Loucy (cell line): ENCODE results near the gene IRF6.

ENCODE experiments used
- H2AFZ ChIP-seq: fragments of 200-600 bp; sonication (generic); 2 replicates; pipeline ENCODE4 v1.6.0; 2016; ENCODE audit warnings: antibody characterized with exemption, mild to moderate bottlenecking, low read length, moderate library complexity
- H3F3A ChIP-seq: fragments of 200-600 bp; 2 replicates; pipeline ENCODE4 v1.6.0; 2016; ENCODE audit warnings: antibody characterized with exemption, low read depth, mild to moderate bottlenecking
- H3K27me3 ChIP-seq: fragments of 200-600 bp; sonication (generic); 2 replicates; pipeline ENCODE4 v1.6.1; 2014; ENCODE audit warnings: low read length, mild to moderate bottlenecking; ENCODE audit not compliant: insufficient read depth, poor library complexity, severe bottlenecking
- H3K36me3 ChIP-seq: fragments of 200-600 bp; sonication (generic); 2 replicates; pipeline ENCODE4 v1.6.1; 2016; ENCODE audit warnings: low read length; ENCODE audit not compliant: insufficient read depth
- H3K4me1 ChIP-seq: fragments of 200-600 bp; sonication (generic); 2 replicates; pipeline ENCODE4 v1.5.1; 2014; ENCODE audit warnings: low read length, mild to moderate bottlenecking; ENCODE audit not compliant: insufficient read depth, poor library complexity, severe bottlenecking
- H3K4me2 ChIP-seq: fragments of 200-600 bp; sonication (generic); 2 replicates; pipeline ENCODE4 v1.6.0; 2014; ENCODE audit warnings: antibody characterized with exemption, low read length, low read depth, mild to moderate bottlenecking; ENCODE audit not compliant: poor library complexity, severe bottlenecking
- H3K4me3 ChIP-seq: fragments of 200-600 bp; sonication (generic); 2 replicates; pipeline ENCODE4 v1.5.1; 2014; ENCODE audit warnings: low read length, mild to moderate bottlenecking, mixed read lengths; ENCODE audit not compliant: poor library complexity, severe bottlenecking
- H3K79me2 ChIP-seq: fragments of 200-600 bp; sonication (generic); 2 replicates; pipeline ENCODE4 v1.6.1; 2014; ENCODE audit warnings: low read length; ENCODE audit not compliant: insufficient read depth
- H3K9ac ChIP-seq: fragments of 200-600 bp; sonication (generic); 2 replicates; pipeline ENCODE4 v1.6.0; 2014; ENCODE audit warnings: mild to moderate bottlenecking, low read depth, low read length, moderate library complexity; ENCODE audit not compliant: poor library complexity, severe bottlenecking
- H3K9me2 ChIP-seq: fragments of 200-600 bp; sonication (generic); replicated peaks from 2 replicates; pipeline ENCODE4 v1.6.1; 2016; ENCODE audit warnings: low read depth, low read length, mixed read lengths
- H3K9me3 ChIP-seq: fragments of 200-600 bp; sonication (generic); 2 replicates; pipeline ENCODE4 v1.6.1; 2014; ENCODE audit warnings: mild to moderate bottlenecking, antibody characterized with exemption, low read length, low read depth; ENCODE audit not compliant: insufficient read depth
- H4K20me1 ChIP-seq: fragments of 200-600 bp; sonication (generic); 2 replicates; pipeline ENCODE4 v1.6.0; 2014; ENCODE audit warnings: antibody characterized with exemption, low read length, mild to moderate bottlenecking; ENCODE audit not compliant: insufficient read depth, poor library complexity, severe bottlenecking
- EZH2phosphoT487 ChIP-seq: fragments of 200-600 bp; IDR thresholded peaks from 2 replicates; pipeline ENCODE4 v1.6.1; 2018; ENCODE audit warnings: antibody characterized with exemption, mild to moderate bottlenecking, moderate library complexity, borderline replicate concordance
- TF ChIP-seq, protein P1 (sequence below): fragments of 200-600 bp; sonication (generic); conservative IDR thresholded peaks from 2 replicates; pipeline ENCODE4 v1.5.1; 2014; ENCODE audit warnings: mild to moderate bottlenecking, antibody characterized with exemption, low read length

Gene IRF6

DNA sequence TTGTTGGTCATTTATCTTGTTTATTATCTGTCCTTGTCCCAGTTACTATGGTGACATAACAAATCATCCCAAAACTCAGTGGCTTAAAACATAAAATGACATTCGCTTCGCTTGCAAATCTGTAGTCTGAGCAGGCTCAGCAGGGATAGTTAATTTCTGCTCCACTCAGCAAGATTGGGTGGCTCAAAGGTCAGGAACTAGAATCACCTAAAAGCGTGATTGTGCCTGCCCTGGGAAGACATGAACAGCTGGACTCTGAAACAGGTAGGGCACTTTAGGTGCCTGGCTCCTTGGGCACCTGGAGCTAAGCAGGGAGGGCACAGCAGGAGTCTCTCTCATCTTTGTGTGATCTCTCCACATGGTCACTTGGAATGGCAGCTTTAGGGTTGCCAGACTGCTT lies 64.7 kb downstream of the IRF6 start:
- Histone ChIP-seq H3K4me3 (no peak overlapping the region), H3K4me1 (peaks cover 26% of the 10 kb centered on the region)
- TF ChIP-seq, protein P1, sequence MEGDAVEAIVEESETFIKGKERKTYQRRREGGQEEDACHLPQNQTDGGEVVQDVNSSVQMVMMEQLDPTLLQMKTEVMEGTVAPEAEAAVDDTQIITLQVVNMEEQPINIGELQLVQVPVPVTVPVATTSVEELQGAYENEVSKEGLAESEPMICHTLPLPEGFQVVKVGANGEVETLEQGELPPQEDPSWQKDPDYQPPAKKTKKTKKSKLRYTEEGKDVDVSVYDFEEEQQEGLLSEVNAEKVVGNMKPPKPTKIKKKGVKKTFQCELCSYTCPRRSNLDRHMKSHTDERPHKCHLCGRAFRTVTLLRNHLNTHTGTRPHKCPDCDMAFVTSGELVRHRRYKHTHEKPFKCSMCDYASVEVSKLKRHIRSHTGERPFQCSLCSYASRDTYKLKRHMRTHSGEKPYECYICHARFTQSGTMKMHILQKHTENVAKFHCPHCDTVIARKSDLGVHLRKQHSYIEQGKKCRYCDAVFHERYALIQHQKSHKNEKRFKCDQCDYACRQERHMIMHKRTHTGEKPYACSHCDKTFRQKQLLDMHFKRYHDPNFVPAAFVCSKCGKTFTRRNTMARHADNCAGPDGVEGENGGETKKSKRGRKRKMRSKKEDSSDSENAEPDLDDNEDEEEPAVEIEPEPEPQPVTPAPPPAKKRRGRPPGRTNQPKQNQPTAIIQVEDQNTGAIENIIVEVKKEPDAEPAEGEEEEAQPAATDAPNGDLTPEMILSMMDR, result no peak
- no peak for TF ChIP-seq EZH2phosphoT487

DNA sequence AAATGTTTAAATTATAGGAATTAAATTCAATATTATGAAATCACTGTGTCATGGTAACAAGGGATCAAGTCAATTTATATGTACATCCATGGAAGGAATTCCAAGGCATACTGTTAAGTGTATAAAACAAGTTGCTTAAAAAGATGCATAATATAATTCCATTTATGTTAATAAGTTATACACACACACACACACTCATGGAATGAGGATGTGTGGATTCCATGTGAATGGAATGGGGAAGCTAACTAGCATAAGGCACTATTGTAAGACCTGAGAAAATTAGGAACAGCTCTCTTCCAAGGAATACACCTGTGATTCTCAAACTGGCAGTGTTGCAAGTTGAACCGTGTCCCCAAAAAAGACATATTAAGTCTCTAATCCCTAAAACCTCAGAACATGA lies 67.7 kb downstream of the IRF6 start:
- H4K20me1 ChIP-seq, result no peaks in the 10 kb centered on the region
- no peaks in the 10 kb centered on the region for H3K79me2 ChIP-seq
- H3K27me3 ChIP-seq, result no peaks in the 10 kb centered on the region
- no peak overlapping the region for H3K4me2 ChIP-seq
- no peak overlapping the region for H3K9ac ChIP-seq
- no peaks in the 10 kb centered on the region for H3K36me3 ChIP-seq
- peaks cover 14% of the 10 kb centered on the region for H3K4me1 ChIP-seq
- no peak overlapping the region for H3K4me3 ChIP-seq
- no peaks in the 10 kb centered on the region for H3F3A ChIP-seq
- no peak for TF ChIP-seq EZH2phosphoT487
- TF ChIP-seq, protein P1, result no peak
- H3K9me2 ChIP-seq, result no peaks in the 10 kb centered on the region
- H2AFZ ChIP-seq, result no peak overlapping the region
- no peaks in the 10 kb centered on the region for H3K9me3 ChIP-seq

More for the DNA sequence above, 64.7 kb downstream of the IRF6 start:
- Histone ChIP-seq H3K9me3 (no peaks in the 10 kb centered on the region), H3K36me3 (no peaks in the 10 kb centered on the region), H3F3A (no peaks in the 10 kb centered on the region), H4K20me1 (no peaks in the 10 kb centered on the region), H3K27me3 (no peaks in the 10 kb centered on the region), H3K9ac (no peak overlapping the region), H3K79me2 (no peaks in the 10 kb centered on the region), H3K4me2 (no peak overlapping the region), H2AFZ (no peak overlapping the region), H3K9me2 (no peaks in the 10 kb centered on the region)

DNA sequence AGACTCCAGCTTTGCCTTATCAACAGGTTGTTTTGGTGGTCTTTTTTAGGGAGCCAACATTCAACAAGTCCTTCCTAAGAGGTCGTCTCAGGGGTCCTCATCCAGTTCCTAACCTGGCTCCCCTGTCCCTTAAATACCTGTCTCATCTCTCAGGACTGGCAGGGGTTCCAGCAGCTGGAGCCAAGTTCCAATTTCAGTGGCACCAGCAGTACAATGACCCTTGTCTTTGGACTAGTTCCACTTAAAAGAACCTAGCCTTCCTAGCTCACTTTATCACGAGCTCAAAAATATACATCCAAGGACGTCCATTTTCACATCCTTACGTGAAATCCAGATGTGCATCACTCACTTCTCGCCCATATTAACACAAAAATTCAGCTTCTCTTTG lies 68.8 kb downstream of the IRF6 start:
- Histone ChIP-seq H3K9ac (no peak overlapping the region), H3K9me3 (no peaks in the 10 kb centered on the region), H4K20me1 (no peaks in the 10 kb centered on the region), H2AFZ (no peak overlapping the region), H3K36me3 (no peaks in the 10 kb centered on the region), H3K4me2 (no peak overlapping the region), H3K4me1 (peaks cover 5% of the 10 kb centered on the region), H3F3A (no peaks in the 10 kb centered on the region), H3K4me3 (no peak overlapping the region), H3K27me3 (no peaks in the 10 kb centered on the region), H3K9me2 (no peaks in the 10 kb centered on the region), H3K79me2 (no peaks in the 10 kb centered on the region)
- TF ChIP-seq EZH2phosphoT487, result no peak
- TF ChIP-seq, protein P1, result no peak
